ENCODE measurements around the gene GTF2A1. TPM values are rescaled to one million over a fixed set of nuclear protein-coding genes. Genes with fewer than 3 reads are reported as not detected.
"Not testable (repeated sequence)": the region's sequence is repeated elsewhere in the genome, so short reads cannot be mapped to it uniquely, and the experiment has no call there.

Gene GTF2A1
- total RNA-seq, 1 experiment from 2014 or later: 24.4 TPM

DNA sequence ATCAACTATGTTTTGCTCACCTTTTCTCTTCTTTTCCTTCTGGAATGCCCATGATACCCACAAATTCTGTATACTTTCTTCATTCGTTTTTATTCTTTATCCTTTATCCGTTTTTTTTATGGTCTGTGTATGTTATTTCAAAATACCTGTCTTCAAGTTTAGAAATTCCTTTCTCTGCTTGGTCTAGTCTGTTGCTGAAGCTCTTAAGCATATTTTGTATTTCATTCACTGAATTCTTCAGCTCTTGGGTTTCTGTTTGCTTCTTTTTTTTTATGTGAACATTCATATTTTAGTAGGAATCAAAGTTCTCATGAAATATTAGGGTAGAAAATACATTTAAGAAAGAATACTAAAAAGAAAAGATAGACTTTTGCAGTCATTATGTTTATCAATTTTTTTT, 22.7 kb upstream of the GTF2A1 start:
- no peaks in the 10 kb centered on the region for H3K79me2 ChIP-seq (ENCODE audit: low read length)
- no TSS peak for BruUV-seq (replicated peaks)
- TF ChIP-seq EZH2 (IDR thresholded peaks at IDR 0.05; ENCODE audit: low read length, unreplicated experiment) (no peak), CTCF (conservative IDR thresholded peaks at IDR 0.05; ENCODE audit: low read depth, low read length) (no peak), EZH2phosphoT487 (IDR thresholded peaks at IDR 0.05; ENCODE audit: borderline replicate concordance, low read length) (no peak)
- H4K20me1 ChIP-seq (ENCODE audit: low read length): no peaks in the 10 kb centered on the region
- H3K9ac ChIP-seq (ENCODE audit: low read length): no peak overlapping the region
- H3K4me2 ChIP-seq (ENCODE audit: low read length): no peak overlapping the region
- intact Hi-C loops (cut with micrococcal nuclease): no loop called here
- H3K27me3 ChIP-seq (ENCODE audit: low read length): no peaks in the 10 kb centered on the region; the same call in 1 of the 2 replicates
- H3K9me3 ChIP-seq (ENCODE audit: low read length): 0 out of 2 replicates have a peak, but pooled peaks cover 5% of the 10 kb centered on the region
- H2AFZ ChIP-seq (ENCODE audit: low read length): no peak overlapping the region
- H3K4me3 ChIP-seq (ENCODE audit: low read length): no peak overlapping the region
- DNase-seq (no peak), ATAC-seq (no peak)
- no peaks in the 10 kb centered on the region for H3K36me3 ChIP-seq (ENCODE audit: low read depth, low read length)
- H3K9me2 ChIP-seq (replicated peaks; ENCODE audit: low read length): no peaks in the 10 kb centered on the region
- no peaks in the 10 kb centered on the region for H3F3A ChIP-seq (ENCODE audit: low read length, unreplicated experiment)
- POLR2A ChIA-PET (ENCODE audit: unreplicated experiment): no interaction called here
- CTCF ChIA-PET: no interaction called here
- no peak overlapping the region for H3K27ac ChIP-seq (ENCODE audit: low read length)
- H3K4me1 ChIP-seq (ENCODE audit: insufficient read depth, low read length): peaks cover 11% of the 10 kb centered on the region

DNA sequence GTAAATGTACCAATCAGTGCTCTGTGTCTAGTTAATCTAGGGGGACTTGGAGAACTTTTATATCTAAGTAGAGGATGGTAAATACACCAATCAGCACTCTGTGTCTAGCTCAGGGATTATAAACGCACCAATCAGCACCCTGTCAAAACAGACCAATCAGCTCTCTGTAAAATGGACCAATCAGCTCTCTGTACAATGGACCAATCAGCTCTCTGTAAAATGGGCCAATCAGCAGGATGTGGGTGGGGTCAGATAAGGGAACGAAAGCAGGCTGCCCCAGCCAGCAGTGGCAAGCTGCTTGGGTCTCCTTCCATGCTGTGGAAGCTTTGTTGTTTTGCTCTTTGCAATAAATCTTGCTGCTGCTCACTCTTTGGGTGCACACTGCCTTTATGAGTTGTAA, 16.1 kb upstream of the GTF2A1 start:
- ATAC-seq; POLR2A ChIA-PET (ENCODE audit: unreplicated experiment); H3K9me2 ChIP-seq (replicated peaks; ENCODE audit: low read length); H3K27me3 ChIP-seq (ENCODE audit: low read length); H3K79me2 ChIP-seq (ENCODE audit: low read length); BruUV-seq (replicated peaks); CTCF ChIA-PET; H3K9me3 ChIP-seq (ENCODE audit: low read length); intact Hi-C loops (cut with micrococcal nuclease); H3K36me3 ChIP-seq (ENCODE audit: low read depth, low read length); H3K4me1 ChIP-seq (ENCODE audit: insufficient read depth, low read length); DNase-seq; H3K9ac ChIP-seq (ENCODE audit: low read length); H3K4me3 ChIP-seq (ENCODE audit: low read length); H2AFZ ChIP-seq (ENCODE audit: low read length); H3K27ac ChIP-seq (ENCODE audit: low read length); H4K20me1 ChIP-seq (ENCODE audit: low read length); H3F3A ChIP-seq (ENCODE audit: low read length, unreplicated experiment); H3K4me2 ChIP-seq (ENCODE audit: low read length): not testable (repeated sequence)

- TF ChIP-seq EZH2phosphoT487 (IDR thresholded peaks at IDR 0.05; ENCODE audit: borderline replicate concordance, low read length): no peak
- no peak for TF ChIP-seq EZH2 (IDR thresholded peaks at IDR 0.05; ENCODE audit: low read length, unreplicated experiment)
- no peak for TF ChIP-seq CTCF (conservative IDR thresholded peaks at IDR 0.05; ENCODE audit: low read depth, low read length)
- Histone ChIP-seq H3K27ac (ENCODE audit: low read length) (no peak overlapping the region), H3F3A (ENCODE audit: low read length, unreplicated experiment) (no peaks in the 10 kb centered on the region), H3K79me2 (ENCODE audit: low read length) (no peaks in the 10 kb centered on the region), H3K4me2 (ENCODE audit: low read length) (no peak overlapping the region), H2AFZ (ENCODE audit: low read length) (no peak overlapping the region), H3K9me2 (replicated peaks; ENCODE audit: low read length) (no peaks in the 10 kb centered on the region), H3K27me3 (ENCODE audit: low read length) (no peaks in the 10 kb centered on the region; the same call in 1 of the 2 replicates), H3K9me3 (ENCODE audit: low read length) (no peaks in the 10 kb centered on the region), H3K4me1 (ENCODE audit: insufficient read depth, low read length) (peaks cover 7% of the 10 kb centered on the region), H3K4me3 (ENCODE audit: low read length) (no peak overlapping the region), H3K9ac (ENCODE audit: low read length) (no peak overlapping the region), H4K20me1 (ENCODE audit: low read length) (no peaks in the 10 kb centered on the region), H3K36me3 (ENCODE audit: low read depth, low read length) (no peaks in the 10 kb centered on the region)
- intact Hi-C loops (cut with micrococcal nuclease): no loop called here
- ATAC-seq (no peak), DNase-seq (no peak)
- ChIA-PET CTCF (no interaction called here), POLR2A (ENCODE audit: unreplicated experiment) (no interaction called here)
- BruUV-seq (replicated peaks): no TSS peak
These were observed 15.4 kb upstream of the GTF2A1 start for GRCh38 chr14:81236138-81236537.
